HPDE6-E6E7 (cell line): Measurements from ENCODE around the gene ZNF92.
"Not testable (repeated sequence)": the region's sequence is repeated elsewhere in the genome, so short reads cannot be mapped to it uniquely, and the experiment has no call there.

Experiments
- DNase-seq: peaks from one replicate; pipeline ENCODE4 v3.0.0; 2011; ENCODE audit warnings: missing footprints; ENCODE audit errors: extremely low spot score

ZNF92 gene

DNA sequence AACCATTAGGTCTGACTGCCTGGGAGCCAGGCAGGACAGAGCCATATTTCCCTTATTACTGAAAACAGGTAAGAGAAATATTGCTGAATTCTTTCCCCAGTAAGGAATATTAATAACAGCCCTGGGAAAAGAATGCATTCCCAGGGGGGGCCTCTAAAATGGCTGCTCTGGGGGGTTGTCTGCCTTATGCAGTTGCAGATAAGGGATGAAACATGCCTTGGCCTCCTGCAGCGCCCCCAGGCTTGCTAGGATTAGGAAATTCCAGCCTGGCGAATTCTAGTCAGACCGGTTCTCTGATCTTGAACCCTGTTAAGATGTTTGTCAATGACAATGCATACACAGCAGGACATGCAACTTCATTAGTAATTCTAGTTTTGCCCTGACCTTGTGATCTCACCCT lies 49.6 kb downstream of the ZNF92 start:
- DNase-seq = not testable (repeated sequence)

DNA sequence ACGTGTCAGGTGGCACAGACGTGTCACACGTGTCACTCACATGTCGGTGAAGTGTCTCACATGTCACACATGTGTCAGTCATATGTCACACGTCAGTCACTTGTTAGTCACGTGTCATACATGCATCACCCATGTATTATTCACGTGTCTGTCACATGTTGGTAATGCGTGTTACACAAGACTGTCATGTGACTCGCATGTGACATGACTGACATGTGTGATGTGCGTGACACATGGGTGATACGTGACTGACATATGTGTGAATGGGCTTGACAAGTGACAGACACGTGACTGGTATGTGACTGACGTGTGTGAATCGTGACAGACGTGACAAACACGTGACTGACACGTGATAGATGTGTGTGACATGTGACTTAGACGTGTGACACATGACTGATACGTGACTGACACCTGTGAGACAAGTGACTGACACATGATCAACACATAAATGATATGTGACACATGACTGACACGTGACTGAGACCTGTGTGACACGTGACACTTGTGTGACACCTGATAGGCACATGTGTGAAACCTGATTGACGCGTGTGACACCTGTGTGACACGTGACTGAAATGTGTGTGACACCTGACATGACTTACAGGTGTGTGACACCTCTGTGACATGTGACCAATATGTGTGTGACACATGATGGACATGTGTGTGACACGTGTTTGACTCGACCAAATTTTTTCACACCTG lies 56.1 kb downstream of the ZNF92 start:
- DNase-seq = no peak

DNA sequence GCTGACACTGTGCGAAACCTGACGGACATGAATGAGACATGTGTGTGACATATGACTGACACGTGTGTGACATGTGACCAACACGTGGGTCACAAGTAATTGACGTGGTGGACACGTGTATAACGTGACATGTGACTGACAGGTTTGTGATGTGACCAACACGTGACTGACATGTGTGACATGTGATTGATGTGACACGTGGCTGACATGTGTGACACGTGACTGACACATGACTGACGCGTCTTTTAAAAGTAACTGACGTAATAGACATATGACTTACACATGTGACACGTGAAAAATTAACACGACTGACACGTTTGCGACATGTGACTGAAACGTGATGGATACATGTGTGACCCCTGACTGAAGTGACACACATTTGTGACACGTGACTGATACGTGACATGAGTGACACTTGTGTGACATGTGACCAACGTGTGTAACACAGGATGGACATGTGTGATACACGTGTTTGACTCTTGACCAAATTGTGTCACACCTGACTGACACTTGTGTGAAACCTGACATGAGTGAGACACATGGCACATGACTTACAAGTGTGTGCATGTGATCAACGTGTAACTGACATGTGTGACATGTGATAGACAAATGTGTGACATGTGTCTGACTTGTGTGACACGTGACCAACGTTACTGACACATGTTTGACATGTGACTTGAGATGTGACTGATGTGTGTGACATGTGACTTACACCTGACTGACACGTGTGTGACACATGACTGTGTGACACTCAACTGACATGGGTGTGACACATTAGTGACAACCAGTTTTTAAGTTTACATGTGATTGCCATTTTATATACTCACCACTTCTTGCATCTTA lies 56.9 kb downstream of the ZNF92 start:
- no peak for DNase-seq

DNA sequence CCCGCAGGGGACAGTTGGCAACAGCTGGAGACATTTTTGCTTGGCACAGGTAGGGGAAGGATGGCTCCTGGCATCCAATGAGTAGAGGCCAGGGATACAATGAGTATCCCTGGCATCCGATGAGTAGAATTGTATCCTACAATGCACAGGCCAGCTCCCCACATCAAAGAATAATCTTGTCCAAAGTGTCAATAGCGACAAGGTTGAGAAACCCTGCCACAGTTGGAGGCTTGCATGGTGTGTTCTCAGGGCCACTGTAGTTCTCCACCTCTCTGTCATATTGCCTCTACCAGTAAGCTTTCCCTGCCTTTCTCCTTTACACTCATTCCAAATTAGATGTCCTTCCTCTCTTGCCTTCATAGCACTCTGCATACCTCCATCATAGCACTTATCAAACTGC lies 60.7 kb downstream of the ZNF92 start:
- DNase-seq = no peak

DNA sequence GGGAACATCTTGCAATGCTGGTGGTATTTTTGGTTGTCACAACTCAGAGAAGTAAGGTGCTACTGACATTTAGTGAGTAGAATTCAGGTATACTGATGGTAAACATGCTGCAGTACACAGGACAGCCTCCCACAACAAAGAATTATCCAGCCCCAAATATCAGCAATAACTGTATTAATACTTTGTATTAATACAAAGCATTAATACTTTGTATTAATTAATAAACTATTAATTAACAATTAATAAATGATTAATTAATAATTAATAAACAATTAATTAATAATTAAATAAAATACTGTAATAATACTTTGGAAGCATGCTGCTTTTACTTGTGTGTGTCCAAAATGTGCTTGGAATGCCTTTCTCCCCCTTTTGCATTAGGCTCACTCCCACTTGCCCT lies 62.5 kb downstream of the ZNF92 start:
- no peak for DNase-seq

DNA sequence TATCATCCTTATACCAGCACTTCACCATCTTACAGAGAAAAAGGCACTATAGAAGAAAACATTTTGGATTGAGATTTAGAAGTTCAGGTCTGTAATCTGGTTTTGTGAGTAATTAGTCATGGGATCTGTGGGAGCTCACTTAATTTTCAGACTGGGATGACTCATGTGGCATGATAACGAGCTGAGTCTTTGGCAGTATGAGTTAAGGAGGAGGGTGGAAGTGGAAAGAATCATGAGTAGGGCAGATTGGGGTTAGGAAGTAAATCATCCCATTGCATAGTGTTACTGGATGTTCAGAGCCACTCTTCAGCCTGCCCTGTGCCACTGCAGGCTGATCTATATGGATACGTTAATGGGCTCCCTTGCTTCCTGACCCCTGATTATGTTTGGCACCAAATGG lies 64.9 kb downstream of the ZNF92 start:
- peak; percentile 64 for DNase-seq

DNA sequence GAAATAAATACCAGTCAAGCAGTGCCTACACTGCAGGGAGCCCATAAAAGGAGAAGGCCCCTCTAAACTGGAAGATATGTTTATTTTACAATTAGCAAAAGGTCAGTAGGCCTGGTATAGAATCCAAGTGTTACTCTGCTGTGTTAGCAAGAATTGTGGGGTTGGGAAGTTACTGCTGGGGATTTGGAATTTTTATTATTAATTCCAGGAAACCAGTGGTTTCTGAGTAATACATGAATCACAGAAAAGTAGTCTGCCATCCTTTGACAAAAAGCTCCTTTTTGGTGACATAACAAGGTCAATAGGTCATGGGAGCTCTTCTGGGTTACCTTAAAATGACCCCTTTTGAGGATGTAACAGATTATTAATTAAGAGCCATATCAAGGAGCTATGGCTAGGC lies 67.4 kb downstream of the ZNF92 start:
- DNase-seq = peak; percentile 19

DNA sequence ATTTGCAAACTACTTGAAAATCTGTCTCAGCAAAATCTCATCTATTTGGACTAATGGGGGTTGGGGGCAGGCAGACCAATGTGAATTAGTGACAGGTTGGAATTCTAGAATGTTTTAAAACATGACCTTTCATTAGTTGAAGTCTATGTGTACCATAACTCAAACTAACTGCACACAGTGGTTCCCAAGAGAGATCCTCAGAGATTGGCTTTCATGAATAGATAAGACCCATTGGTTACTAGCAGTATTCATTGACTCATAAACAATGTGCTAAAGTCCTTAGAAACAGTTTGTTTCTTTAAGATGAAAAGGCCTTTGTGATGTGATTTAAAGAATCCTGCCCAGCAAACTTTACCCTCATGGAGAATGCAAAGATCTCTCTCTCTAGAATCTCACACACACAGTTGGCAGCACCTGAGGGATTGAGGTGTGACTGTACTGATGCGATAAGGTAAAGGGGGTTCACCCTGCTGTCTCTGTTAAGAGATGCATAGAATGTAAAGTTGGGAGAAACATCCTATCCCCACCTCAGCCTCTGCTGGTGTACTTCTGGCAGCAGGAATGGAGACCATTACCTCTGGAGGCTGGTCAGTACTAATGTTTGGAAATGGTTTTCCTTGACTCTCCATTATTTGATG lies 70.7 kb downstream of the ZNF92 start:
- no peak for DNase-seq

DNA sequence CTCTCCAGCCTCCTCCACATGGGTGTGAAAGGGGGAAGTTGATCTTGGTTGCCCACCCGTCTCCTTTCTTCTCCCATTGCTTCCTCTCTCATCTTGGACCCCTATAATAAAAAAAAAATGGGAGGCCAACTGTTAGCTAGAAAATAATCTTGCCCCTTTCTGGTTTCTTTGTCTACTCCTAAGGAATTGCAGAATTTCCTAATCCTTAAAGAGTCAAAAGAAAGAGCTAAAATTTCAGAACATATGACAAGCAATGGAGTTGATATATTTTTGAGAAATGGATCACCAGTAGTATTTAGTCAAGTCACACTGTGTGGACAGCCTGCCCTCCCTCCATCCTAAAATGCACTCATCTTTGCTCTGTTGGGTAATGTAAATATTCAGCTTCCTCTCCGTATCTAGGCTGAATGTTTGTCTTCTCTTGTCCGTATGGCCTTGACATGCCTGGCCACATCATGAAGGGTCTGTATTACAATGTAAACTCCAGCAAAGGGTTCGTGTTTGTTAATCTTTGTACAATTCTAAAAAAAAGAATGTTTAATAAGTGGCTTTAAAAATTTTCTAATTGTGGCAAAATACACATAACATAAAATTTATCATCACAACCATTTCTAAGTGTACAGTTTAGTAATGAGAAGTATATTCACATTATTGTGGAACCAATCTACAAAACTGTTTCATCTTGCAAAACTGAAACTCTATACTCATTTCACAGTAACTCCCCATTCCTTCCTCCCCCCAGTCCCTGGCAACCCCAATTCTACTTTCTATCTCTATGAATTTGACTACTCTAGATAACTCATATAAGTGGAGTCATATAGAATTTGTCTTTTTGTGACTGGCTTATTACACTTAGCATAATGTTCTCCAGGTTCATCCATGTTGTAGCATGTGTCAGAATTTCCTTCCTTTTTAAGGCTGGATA lies 71.5 kb downstream of the ZNF92 start:
- no peak for DNase-seq

DNA sequence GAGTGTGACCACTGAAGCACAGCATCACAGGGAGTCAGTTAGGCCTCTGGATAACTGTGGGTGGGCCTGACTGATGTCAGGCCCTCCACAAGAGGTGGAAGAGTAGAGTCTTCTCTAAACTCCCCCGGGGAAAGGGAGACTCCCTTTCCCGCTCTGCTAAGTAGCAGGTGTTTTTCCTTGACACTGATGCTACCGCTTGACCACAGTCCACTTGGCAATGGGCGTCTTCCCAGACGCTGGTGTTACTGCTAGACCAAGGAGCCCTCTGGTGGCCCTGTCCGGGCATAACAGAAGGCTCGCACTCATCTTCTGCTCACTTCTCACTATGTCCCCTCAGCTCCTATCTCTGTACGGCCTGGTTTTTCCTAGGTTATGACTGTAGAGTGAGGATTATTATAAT lies 73.4 kb downstream of the ZNF92 start:
- DNase-seq = not testable (repeated sequence)

DNA sequence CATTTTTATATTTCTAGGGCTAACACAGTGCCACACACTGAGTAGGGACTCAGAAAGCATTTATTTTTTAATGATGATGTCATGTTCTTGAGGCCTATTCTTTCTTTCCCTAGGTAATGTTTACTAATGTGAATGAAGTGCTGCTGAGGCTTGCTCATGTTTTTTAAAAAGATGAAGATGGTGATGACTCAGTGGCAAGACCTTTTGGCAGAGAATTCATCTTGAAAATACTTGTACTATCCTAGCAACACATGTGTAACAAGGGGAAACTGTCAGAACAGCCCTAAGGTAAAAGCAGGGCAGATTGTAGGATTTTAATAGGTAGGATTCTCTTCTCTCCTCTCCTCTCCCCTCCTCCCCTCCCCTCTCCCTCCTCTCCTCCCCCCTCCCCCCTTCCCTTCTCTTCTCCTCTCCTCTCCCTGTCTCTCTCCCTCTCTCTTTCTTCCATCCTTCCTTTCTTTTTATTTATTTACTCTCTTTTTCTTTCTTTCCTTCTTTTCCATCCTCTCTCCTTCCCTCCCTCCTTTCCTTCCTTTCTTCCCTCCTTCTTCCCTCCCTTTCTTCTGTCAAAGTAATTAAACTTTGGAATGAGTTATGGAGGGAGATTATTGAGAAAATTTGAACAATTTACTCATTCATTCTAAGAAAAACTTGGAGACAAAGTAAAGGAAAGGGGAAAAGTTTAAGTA lies 75.3 kb downstream of the ZNF92 start:
- DNase-seq = peak; percentile 62

DNA sequence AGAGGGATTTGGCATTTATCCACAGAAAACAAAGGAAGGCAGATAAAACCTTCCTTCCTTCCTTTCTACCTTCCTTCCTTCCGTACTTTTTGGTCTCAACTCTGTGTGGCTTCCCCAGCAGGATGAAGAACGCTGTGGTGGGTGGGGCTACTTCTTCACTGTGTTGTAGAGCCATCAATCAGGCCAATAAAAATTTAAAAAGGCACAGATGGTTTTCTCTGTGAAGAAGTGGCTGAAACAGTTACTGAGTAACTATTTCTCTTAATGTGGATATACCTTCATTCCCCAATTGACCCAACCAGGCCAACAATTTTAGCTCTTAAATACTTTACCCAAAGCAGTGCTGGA lies 75.8 kb downstream of the ZNF92 start:
- DNase-seq = no peak
